HG03045 (cell line): ENCODE measurements around the gene FAM131C.
"Not testable (repeated sequence)": the region's sequence is repeated elsewhere in the genome, so short reads cannot be mapped to it uniquely, and the experiment has no call there.

Experiments used
- ATAC-seq: cut with Tn5 transposase; IDR thresholded peaks from one replicate; pipeline ENCODE4 v1.9.1; 2021; ENCODE audit warnings: mild to moderate bottlenecking, moderate library complexity; ENCODE audit not compliant: unreplicated experiment

FAM131C gene

DNA sequence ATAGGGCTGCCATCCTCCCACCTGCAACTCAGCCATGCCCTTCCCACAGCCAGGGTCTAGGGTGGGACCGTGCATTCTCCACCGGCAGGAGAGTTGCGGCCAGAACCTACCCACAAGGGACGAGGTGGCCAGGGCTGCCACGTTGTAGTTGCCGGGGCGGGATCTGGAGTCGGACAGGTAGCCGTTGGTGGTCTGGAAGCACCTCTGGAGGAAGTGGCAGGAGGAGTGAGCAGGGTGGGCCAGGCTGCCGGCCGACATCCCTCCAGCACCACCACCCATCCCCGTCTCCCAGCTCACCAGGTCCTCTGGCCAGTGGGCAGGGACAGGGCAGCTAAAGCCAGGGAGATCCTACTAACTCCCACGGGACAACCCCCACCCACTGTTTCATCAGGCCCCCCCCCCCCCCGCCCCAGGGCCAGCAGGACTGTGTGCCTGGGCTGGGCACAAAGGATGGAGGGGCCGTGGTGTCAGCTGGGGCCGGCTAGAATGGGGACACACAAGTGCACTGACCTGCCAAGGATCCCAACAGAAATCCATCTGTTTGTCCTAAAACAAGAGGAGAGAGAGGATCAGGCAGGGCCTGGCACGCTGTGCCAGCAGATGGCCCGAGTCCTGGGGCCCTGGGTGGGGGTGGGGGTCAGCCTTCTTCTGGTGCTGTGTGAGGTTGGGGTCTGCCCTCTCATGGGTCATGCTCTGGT, 11.3 kb downstream of the FAM131C start:
- not testable (repeated sequence) for ATAC-seq

DNA sequence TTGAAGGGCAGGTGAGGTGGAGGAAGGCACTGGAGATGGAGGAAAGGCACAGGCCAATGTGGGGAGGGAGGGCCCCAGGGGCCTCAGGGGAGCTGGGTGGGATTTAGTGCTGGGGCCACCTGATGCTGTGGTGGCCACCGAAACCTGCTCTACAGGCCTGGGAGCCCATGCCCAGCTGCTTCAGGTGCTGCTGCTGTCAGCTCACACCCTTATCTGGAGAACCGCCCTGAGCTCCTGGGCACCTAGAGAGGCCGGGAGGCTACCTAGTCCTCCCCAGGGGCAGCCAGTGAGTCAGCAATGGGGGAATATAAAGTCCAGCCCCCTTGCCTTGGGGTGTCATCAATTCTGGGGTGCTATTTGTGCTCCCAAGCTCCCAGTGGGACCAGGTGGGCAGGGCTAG, 12.2 kb downstream of the FAM131C start:
- no peak for ATAC-seq

DNA sequence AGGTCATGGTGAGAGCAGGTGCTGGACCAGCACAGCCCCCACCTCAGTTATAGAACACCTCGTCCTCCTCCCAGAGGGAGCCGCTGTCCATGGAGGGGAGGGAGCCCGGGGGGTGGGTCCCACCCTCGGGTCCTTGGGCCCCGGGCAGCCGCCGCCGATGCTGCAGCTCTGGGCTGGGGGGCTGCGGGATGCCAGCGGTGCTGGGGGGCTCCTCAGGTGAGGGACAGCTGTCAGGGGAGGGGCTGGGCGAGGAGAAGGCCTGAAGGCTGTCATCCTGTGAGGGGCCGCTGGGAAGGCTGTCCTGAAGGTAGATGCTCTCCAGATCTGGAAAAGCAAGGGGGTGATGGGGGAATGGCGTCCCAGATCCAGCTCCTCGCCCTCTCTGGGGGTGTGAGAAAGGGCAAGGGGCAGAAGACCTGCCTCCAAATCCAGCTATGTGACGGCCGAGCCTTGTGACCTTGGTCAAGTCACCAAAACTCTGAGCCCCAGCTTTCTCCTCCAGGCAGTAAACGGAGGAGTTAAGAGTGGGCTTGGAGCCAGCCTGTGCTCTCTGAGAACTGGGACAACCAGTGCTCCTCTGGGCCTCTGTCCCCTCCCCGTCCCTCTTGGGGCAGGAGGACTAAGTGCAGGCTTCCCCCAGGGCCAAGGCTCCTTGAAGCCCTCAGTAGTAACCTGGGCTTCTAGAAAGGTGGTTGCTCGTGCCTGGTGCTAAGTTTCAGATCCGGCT, 14.9 kb downstream of the FAM131C start:
- ATAC-seq: not testable (repeated sequence)

GRCh38 chr1:16057314-16057915, 16.0 kb downstream of the FAM131C start:
- not testable (repeated sequence) for ATAC-seq

GRCh38 chr1:16056521-16056912, 16.9 kb downstream of the FAM131C start:
- not testable (repeated sequence) for ATAC-seq

DNA sequence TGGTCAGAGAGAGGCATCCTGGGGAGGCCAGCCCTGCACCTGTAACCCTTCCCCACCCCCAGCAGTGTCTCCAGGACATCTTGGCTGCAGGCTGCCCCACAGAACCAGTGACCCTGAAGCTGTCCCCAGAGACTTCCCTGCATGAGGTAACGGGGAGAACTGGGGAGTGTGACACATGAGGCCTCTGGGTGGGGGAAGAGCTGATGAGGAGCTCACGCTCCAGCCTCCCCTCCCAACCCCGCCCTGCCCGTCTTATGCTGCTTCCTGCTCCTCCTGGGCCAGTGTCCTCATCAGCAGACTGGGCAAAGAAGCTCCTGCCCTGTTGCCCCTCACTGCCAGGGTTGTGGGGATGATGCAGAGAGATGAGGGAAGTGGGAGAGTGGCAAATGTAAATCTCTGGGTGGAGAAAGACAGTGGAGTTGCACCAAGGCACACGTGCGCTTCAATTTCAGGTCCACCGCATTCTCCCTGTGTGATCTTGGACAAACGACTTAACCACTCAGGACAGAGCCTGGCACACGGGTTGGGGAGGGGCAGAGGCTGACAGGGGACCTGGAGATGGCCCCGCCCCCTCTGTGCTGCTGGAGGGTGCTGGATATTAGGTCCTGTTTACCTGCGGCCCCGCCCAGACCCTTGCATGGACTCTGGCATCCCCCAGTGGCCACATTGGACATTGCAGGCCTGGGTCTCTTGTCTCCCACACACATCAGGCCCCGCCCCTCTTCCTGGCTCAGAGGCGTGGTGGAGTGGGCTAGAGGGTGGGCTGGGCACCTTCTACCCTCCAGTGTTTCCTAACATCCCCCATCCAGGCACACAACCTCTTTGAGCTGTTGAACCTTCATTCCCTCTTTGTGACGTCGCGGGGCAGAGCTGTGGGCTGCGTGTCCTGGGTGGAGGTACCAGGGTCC, 17.6 kb downstream of the FAM131C start:
- no peak for ATAC-seq

- no peak for ATAC-seq
Measured at GRCh38 chr1:16054598-16055540, 18.6 kb downstream of the FAM131C start.

DNA sequence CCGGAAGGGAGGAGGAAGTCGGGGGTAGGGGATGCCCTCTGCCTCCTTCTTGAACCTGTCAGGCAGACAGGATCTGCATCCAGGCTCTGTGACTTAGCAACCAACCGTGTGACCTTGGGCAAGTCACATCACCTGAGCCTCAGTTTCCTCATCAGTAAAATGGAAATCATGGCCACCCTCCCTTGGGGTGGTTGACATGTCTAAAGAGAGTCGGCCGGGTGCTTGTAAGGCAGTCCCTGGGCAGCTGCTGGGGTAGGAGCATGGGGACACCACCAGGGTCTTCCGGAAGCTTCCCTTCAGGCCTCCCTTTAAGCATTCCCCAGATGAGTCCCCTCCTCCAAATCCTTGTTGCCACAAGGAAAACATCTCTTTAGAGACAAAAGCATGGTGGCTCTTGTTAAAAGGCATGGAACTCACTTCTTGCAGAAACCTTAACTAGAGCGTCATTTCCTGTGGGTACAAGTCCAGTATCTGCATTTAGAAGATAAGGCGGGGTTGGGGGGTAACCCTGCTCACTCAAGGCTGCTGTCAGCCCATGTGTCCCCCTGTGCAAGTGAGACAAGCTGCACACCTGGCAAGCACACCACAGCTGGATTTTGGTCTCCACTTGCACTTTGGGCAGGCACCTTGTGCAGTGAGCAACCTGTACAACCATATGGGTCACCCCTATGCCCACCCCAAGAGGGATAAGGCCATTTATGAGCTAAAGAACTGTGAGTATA, 19.5 kb downstream of the FAM131C start:
- no peak for ATAC-seq

- not testable (repeated sequence) for ATAC-seq
Measured at GRCh38 chr1:16051949-16052348, 21.5 kb downstream of the FAM131C start.

GRCh38 chr1:16051039-16051438, 22.4 kb downstream of the FAM131C start:
- ATAC-seq: no peak

DNA sequence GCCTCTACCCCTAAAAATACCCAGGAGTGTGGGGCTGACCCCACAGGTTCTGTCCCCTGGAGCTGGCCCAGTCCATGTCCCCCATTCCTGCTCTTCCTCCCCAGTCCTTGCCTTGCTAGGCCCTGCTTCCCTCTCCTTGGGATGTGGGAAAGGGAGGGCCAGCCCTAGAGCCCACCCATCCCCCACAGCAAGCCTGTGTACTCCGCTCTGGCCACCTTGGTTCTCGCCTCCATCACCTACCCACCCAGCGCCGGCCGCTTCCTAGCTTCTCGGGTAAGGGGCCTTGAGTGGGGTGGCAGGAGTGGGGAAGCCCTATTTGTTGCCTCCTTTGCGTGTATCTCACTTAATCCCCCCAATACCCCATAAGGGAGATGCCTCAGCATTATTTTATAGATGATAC, 23.1 kb downstream of the FAM131C start:
- no peak for ATAC-seq

DNA sequence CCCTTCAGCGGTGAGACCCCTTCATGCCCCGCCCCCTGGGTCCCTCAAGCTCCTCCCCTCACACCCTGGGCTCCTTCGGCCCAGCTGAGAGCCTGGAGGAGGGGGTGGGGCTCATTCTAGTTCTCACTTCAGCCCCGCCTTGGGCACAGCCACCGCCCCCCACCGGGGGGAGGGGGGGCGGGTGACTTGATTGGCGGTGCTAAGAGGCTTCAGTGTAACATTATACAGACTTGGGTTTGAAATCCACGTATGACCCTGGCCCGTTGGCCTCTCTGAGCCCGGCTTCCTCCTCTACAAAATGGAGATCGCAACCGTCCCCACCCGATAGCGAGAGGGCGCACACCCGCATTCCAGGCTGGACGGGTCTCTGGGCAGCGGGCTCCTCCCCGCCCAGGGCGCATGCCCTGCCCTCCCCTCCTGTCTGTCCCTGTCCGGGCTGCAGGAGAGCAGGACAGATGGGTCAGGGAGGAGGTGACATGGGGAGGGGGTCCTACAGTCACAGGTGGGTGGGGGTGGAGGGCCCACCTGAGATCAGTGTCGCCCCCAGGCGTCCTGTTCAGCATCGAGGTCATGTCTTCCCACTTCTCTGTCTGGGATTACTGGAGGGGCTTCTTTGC, 24.8 kb downstream of the FAM131C start:
- no peak for ATAC-seq

DNA sequence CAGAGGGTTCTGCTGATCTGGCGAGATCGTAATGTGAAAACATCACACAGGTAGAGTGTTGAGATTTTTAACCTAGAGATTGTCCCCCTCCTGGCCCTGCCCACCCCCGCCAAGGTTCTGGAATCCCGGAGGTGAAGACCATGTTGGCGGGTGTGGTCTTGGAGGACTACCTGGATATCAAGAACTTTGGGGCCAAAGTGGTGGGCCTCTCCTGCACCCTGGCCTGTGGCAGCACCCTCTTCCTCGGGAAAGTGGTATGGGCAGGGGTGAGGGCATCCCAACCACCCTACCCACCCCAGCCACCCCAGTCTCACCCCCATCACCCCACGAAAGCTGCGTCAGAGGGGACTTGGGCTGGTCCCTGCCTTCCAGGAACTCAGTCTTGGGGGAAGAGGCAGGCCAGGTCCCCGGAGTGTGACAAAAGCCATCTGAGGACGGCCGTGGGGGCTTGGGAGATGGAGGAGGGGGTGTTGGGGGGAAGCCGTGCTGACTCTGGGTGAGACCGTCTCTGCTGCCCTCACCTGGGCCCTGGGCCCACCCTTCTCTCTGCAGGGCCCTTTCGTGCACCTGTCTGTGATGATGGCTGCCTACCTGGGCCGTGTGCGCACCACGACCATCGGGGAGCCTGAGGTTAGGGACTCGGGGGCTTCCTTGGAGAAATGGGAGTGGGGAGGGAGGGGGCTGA, 25.5 kb downstream of the FAM131C start:
- ATAC-seq: no peak

DNA sequence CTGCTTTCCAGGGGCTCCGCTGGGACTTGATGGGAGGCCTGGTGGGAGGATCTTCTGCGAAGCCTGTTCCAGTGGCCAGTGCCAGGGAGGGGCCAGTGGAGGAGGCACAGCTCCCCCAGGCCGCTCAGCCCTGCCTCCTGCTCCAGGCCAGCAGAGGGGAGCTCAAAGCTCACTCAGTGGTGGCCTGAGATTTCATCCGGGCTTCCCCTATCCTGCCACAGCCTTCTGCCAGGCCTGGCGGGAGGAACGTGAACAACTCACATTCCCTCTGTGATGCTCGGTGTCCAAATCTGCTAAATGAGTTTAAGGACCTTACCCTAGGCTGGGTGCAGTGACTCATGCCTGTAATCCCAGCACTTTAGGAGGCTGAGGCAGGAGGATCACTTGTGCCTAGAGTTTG, 26.6 kb downstream of the FAM131C start:
- no peak for ATAC-seq

DNA sequence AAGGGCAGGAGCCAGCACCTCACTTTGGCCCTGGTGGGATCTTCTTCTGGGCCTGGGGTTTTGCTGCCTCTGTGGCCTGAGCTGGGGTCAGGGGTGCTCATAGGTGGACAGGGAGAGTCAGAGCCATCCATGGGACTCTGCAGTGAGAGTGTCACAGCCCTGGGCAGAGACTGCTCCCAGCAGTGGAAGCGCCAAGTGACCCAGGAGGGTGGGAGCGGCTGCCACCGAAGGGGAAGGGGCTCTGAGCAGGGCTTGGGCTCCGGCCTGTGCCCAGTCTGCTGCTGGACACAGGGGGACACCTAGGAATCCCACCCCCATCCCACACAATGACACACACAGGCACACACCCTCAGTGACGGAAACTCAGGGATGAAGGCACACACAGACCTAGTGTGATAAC, 29.5 kb downstream of the FAM131C start:
- ATAC-seq: no peak

DNA sequence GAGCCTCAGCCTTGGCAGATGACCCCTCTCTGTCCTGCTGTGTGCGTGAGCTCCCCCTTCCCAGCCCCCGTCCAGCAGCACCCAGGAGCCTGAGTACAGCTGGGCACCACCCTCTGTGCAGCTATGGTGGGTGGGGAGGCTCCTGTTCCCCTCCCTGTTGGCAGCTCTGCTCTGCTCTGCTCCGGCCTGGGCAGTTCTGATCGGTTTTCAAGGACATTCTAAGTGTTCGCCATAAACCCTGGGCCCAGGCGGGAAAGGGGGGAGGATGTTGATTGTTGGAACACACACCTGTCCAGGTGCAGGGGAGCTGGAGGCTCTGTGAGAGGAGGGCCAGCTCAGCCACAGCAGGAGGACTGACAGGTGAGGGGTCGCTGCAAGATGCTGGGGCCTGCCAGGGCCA, 29.9 kb downstream of the FAM131C start, which contains the start of gene CLCNKB:
Gene CLCNKB, plus strand, starts transcription at position 262 of the 400 bp plus-strand sequence. CDS start 711 bp downstream, outside the sequence.
- no peak for ATAC-seq

- not testable (repeated sequence) for ATAC-seq
Measured at GRCh38 chr1:16042654-16043053, 30.8 kb downstream of the FAM131C start.

DNA sequence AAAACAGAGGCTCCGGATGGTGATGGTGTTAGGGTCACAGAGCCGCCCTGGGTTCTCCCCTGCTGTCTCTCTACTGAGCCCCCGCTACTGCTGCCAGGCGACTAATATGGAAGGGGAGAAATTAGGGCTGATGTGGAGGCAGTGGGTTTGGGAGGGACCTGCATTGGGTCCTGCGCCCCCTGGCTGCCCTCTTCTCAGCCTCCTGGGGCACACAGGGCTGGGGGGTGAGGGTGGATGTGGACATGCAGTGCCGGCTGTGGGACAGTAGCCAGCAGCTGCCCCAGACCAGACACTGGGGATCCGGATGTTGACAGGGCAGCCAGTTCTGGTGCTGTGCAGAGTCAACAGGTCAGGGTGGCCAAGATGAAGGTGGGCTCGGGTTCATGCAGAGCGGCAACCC, 31.4 kb downstream of the FAM131C start:
- no peak for ATAC-seq
